ENCODE data around the gene ANK2.

Gene ANK2

GRCh38 chr4:113293674-113294073 is 244.2 kb downstream of the ANK2 start:
- DNase-seq = no peak

DNA sequence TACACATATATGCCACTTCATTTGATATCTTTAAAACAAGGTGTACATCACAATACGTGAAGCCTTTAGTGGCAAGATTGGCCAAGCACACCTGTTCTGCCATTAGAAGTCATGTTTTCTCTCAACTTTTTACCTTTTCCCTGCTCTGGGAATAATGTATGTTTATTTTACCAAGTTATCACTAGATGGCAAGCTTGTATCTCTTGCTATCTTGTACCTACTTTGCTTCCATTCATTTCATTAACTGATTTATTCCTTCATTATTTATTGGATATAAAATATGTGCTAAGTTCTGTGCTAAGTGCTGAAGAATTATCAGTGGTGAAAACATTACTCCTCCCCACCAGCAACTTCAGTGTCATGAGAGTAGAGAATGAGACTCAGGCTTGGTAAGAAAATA is 245.5 kb downstream of the ANK2 start:
- DNase-seq = no peak

DNA sequence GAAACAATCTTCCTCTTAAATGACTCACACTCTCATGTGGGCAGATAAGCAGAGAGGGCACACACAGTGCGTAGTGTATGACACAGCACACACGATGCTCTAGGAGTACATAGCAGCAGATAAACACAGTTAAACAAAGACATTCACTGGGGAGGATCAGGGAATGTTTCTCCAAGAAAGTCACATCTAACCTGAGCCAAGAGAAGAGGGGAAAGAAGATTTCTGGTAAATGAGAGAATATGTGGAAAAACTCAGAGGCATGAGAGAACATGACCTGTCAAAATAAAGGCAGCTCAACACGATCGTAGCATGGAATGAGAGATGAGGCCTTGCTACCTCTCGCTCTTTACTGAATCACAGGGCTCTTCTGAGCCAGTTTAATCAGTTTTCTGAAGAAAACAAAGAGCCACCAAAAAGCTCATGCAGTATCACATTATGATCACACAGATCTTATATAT is 251.0 kb downstream of the ANK2 start:
- no peak for DNase-seq

DNA sequence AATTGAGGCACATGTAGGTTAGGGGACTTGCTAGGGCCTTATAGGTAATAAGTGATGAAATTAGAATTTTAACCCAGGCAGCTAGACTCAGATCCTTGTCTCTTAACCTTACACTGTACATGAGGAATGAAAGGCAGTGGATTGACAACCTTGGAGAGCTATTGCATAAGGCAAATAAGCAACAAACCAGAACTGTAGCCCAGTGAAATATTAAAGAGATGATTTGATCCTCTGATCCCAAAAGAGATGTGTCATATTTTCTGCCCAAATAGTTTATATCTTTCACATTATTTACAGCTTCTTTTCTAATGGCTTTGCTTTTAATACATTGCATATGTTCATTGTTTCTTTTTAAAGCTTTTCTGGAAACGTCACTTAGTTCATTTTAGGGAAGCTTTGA is 252.6 kb downstream of the ANK2 start:
- no peak for DNase-seq

DNA sequence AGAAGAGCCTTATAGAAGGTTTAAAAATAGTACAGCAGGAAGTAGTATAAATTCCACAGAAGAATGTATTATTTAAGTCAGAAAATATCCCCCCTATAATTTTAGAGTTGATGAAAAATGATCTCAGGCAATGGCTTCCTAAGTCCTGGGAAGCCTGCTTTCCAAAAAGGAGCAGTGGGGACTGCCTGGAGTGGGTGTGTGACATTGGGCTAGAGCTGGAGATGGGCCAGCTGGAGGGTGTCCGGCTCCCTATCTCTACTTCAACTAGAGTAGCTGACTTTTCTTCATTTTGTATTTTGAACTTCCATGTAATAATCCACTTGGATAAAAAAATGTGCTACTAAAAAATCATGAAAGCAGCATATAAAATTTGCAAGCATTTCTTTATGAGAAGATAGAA is 253.9 kb downstream of the ANK2 start:
- no peak for DNase-seq

DNA sequence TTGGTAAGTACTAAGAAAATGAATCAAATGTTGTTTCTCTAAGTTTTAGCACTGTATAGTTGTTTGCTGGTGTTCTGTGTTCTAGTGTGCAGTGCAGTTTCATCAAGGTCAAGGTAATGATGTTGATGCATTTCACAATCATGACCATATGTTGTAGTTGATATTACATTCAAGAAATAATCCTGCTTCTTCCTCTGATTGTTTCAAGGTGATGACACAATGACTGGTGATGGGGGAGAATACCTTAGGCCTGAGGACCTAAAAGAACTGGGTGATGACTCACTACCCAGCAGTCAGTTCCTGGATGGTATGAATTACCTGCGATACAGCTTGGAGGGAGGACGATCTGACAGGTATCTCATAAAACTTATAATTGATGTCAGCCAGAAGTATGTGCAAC is 261.6 kb downstream of the ANK2 start:
- DNase-seq = no peak

GRCh38 chr4:113312529-113312928 is 263.1 kb downstream of the ANK2 start:
- no peak for DNase-seq

- DNase-seq = no peak
Measured at GRCh38 chr4:113314426-113314825, 265.0 kb downstream of the ANK2 start.

GRCh38 chr4:113316879-113317278 is 267.4 kb downstream of the ANK2 start:
- no peak for DNase-seq

DNA sequence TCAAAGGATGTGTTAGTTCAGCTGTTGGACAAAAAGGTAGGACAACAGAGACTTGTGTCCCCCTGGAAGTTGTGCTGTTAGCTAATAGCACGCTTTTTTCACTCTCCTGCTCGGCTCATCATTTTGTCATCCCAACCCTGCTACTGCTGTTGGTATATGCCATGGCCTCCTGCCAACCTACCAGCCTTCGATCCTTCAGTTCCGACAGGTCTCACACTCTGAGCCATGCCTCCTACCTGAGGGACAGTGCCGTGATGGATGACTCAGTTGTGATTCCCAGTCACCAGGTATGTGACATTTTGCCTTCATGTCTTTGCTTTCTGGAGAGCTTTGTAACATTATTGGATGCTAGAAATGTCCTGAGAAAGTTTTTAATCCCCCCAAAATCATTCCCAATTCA is 268.1 kb downstream of the ANK2 start:
- no peak for DNase-seq

- DNase-seq = no peak
Measured at GRCh38 chr4:113322736-113323135, 273.3 kb downstream of the ANK2 start.

GRCh38 chr4:113325876-113326615 is 276.6 kb downstream of the ANK2 start:
- no peak for DNase-seq

- no peak for DNase-seq
Measured at GRCh38 chr4:113327494-113327893, 278.0 kb downstream of the ANK2 start.

- DNase-seq = no peak
Measured at GRCh38 chr4:113328514-113328913, 279.1 kb downstream of the ANK2 start.

- no peak for DNase-seq
Measured at GRCh38 chr4:113330200-113330599, 280.7 kb downstream of the ANK2 start.

- no peak for DNase-seq
Measured at GRCh38 chr4:113331811-113332210, 282.4 kb downstream of the ANK2 start.

DNA sequence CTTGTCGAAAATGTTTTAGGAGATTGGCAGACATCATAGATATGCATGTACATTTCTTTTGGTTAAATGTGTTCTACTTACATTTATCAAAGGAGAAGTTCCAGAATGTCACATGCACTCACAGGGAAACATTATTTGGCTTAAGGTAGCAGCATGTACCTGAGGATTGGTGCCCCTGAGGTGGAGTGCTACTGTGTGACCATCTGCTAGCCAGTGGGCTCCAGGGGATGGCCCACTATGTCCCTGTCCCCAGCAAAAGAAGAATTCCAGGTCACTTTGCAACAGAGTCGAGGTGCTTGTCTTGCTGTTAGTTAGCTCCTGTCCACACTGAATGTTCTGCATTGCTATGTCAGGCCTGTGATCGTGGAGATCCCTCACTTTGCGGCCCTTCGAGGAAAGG is 283.2 kb downstream of the ANK2 start:
- no peak for DNase-seq

DNA sequence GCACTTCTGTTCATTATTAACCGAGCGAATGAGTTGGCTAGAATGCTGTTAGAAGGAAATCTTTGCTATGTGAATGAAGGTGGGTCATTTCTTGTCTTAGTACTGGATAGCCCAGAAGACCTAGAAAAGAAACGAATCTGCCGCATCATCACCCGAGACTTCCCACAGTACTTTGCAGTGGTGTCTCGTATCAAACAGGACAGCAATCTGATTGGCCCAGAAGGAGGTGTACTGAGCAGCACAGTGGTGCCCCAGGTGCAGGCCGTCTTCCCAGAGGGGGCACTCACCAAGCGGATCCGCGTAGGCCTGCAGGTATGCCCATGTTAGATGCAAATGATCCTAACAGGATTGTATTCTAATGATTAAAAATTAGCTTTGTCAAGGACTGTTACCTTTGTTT is 286.3 kb downstream of the ANK2 start:
- no peak for DNase-seq

GRCh38 chr4:113336556-113336955 is 287.1 kb downstream of the ANK2 start:
- no peak for DNase-seq

GRCh38 chr4:113339430-113339813 is 290.0 kb downstream of the ANK2 start:
- no peak for DNase-seq

DNA sequence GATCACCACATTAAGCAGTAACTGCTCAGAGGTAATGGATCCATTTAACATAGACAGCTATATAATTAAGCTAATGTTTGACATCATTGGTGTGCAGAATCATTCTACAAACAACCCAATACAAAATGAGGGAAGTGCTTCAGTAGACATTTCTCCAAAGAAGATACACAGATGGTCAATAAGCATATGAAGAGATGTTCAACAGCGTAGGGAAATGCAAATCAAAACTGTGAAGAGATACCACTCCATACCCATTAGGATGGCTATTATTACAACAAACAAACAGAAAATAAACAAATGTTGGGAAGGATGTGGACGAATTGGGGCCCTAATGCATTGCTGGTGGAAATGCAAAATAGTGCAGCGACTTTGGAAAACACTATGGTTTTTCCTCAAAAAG is 294.6 kb downstream of the ANK2 start:
- DNase-seq = no peak

DNA sequence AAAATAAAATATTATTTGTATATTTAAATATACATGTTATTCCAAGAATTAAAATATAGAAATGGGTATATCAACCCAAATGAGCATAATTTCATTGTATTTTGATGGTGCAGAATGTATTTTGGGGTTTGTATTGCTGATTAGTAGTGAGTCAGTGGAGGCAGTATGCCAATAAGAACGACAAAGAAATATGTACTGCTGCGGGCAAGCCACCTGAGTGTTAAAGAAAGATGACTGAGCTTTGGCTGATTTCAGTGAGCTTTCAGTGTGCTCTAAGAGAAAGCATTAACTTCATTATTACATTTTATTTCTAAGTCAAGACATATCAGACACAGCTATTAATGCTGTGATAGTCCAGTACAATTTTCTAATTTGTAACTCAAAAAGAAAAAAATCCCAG is 297.8 kb downstream of the ANK2 start:
- no peak for DNase-seq

DNA sequence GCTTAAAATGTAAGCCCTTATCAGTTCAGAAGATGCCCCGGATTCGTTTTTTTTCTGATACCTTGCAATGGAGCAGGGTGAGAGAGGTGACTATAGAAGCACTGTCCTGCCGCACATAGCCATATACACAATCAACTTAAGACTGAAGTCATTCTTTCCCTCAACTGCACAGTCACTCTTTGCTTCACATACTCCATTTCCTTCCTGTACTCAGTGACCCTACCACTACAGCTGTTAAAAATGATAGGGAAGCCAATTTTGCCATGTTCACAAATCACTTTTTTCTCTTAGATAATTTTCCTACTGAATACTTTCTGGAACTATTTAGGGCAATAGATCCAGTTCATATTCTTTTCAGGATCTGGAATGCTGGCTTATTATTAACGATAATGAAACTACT is 300.0 kb downstream of the ANK2 start:
- peak; percentile 17 for DNase-seq

- DNase-seq = no peak
Measured at GRCh38 chr4:113350576-113350975, 301.1 kb downstream of the ANK2 start.
